Natural killer cell (primary cell): ENCODE results near the gene GKN2. TPM values are rescaled to one million over a fixed set of nuclear protein-coding genes. Genes with fewer than 3 reads are reported as not detected.

ENCODE experiments used
- ATAC-seq, 3 donors: fragments of 150-1000 bp in 2 of 3; fragments of 200-7000 bp in 1 of 3; cut with Tn5 transposase; 1 replicate in 1 of 3; 2 replicates in 2 of 3; pipeline ENCODE4 v1.10.0; 2021; ENCODE audit warnings: mild to moderate bottlenecking in 2 of 3, moderate library complexity in 2 of 3
- DNase-seq, 2 donors: peaks; one replicate each; pipeline versions ENCODE4 v3.0.0 to v3.0.0-alpha.2; 2013 to 2021; ENCODE audit warnings: mixed read lengths in 1 of 2
- H3K27ac ChIP-seq: one replicate; pipeline ENCODE4 v1.5.1; 2013; ENCODE audit warnings: mild to moderate bottlenecking, low read length
- H3K27me3 ChIP-seq: one replicate; pipeline ENCODE4 v1.6.1; 2013; ENCODE audit warnings: low read length; ENCODE audit not compliant: control insufficient read depth, insufficient read depth
- H3K36me3 ChIP-seq: one replicate; pipeline ENCODE4 v1.6.1; 2013; ENCODE audit warnings: low read length; ENCODE audit not compliant: control insufficient read depth, insufficient read depth
- H3K4me1 ChIP-seq: one replicate; pipeline ENCODE4 v1.6.1; 2013; ENCODE audit warnings: low read length; ENCODE audit not compliant: control insufficient read depth, insufficient read depth
- H3K4me3 ChIP-seq: one replicate; pipeline ENCODE4 v1.5.1; 2013; ENCODE audit warnings: low read length
- H3K9me3 ChIP-seq: one replicate; pipeline ENCODE4 v1.6.1; 2013; ENCODE audit warnings: low read length; ENCODE audit not compliant: control insufficient read depth, insufficient read depth
- H3K27ac Mint-ChIP-seq, 2 donors: one replicate each; pipeline ENCODE4 v1.8.0; 2022; ENCODE audit warnings: mild to moderate bottlenecking in 2 of 2, mixed read lengths in 2 of 2, moderate library complexity in 1 of 2
- H3K27me3 Mint-ChIP-seq, 2 donors: one replicate each; pipeline ENCODE4 v1.8.0; 2022; ENCODE audit warnings: low read depth in 2 of 2, mixed read lengths in 2 of 2
- H3K36me3 Mint-ChIP-seq: one replicate; pipeline ENCODE4 v1.8.0; 2022; ENCODE audit warnings: mixed read lengths
- H3K4me1 Mint-ChIP-seq, 2 donors: one replicate each; pipeline ENCODE4 v1.8.0; 2022; ENCODE audit warnings: mixed read lengths in 2 of 2
- H3K4me3 Mint-ChIP-seq: one replicate; pipeline ENCODE4 v1.8.0; 2022; ENCODE audit warnings: mild to moderate bottlenecking, moderate library complexity, mixed read lengths
- H3K9me3 Mint-ChIP-seq, 2 donors: one replicate each; pipeline ENCODE4 v1.8.0; 2022; ENCODE audit warnings: mixed read lengths in 2 of 2
- CTCF ChIP-seq: fragments of 200-600 bp; IDR thresholded peaks from one replicate; pipeline ENCODE4 v1.8.0; 2022; ENCODE audit warnings: antibody characterized with exemption
- WGBS: methylation state at CpG from one replicate; pipeline ENCODE4 v1.1.7; 2013; ENCODE audit warnings: missing lambda C conversion rate; ENCODE audit not compliant: insufficient coverage; 5-methylcytosine and 5-hydroxymethylcytosine counted together
- intact Hi-C: fragments of 100-400 bp; cut with micrococcal nuclease; formaldehyde crosslinking; loops from one replicate; pipeline ENCODE4 v1.14.2; 2022
- total RNA-seq, 4 donors: library from RNA; stranded (reverse); fragments of 120-200 nt in 1 of 4; gene quantifications; one replicate each; pipeline versions ENCODE4 v1.2.3 to v1.2.4, GENCODE V29; 2013 to 2022

The GKN2 gene
- total RNA-seq, 3 donors from 2014 or later (not counting 1 experiment from before 2014, with no cell fraction given): not detected

GRCh38 chr2:68915393-68915792 lies 37.3 kb downstream of the GKN2 start:
- H3K27me3 Mint-ChIP-seq: no peaks in the 10 kb centered on the region
- Histone ChIP-seq H3K36me3 (no peaks in the 10 kb centered on the region), H3K9me3 (no peaks in the 10 kb centered on the region), H3K27ac (no peak overlapping the region), H3K4me1 (peaks cover 21% of the 10 kb centered on the region), H3K4me3 (no peak overlapping the region), H3K27me3 (no peaks in the 10 kb centered on the region)
- TF ChIP-seq CTCF: no peak
- intact Hi-C loops: loop anchor here (10.0 kb wide), 1 partner anchor 311 kb away; no protein-coding TSS in a partner anchor
- no peak overlapping the region for H3K4me3 Mint-ChIP-seq
- H3K36me3 Mint-ChIP-seq: no peaks in the 10 kb centered on the region
- DNase-seq (no peak), ATAC-seq (peak in 2 of 3 donors; percentile 41 to 55)
- WGBS: 59% methylated on average over 4 of the region's 4 CpGs
- H3K9me3 Mint-ChIP-seq: no peaks in the 10 kb centered on the region
- peak overlapping the region; percentile 4 to 10 for H3K27ac Mint-ChIP-seq
- H3K4me1 Mint-ChIP-seq: no peaks in the 10 kb centered on the region

GRCh38 chr2:68913359-68913758 lies 39.3 kb downstream of the GKN2 start:
- H3K36me3 Mint-ChIP-seq: no peaks in the 10 kb centered on the region
- DNase-seq (no peak), ATAC-seq (no peak)
- no peak overlapping the region for H3K27ac ChIP-seq
- H3K27me3 Mint-ChIP-seq: no peaks in the 10 kb centered on the region
- no peak for TF ChIP-seq CTCF
- no peak overlapping the region for H3K4me3 ChIP-seq
- intact Hi-C loops: loop anchor here (10.0 kb wide), 1 partner anchor 309 kb away; no protein-coding TSS in a partner anchor
- no peaks in the 10 kb centered on the region for H3K36me3 ChIP-seq
- peaks cover 15% of the 10 kb centered on the region in 2 donors for H3K4me1 Mint-ChIP-seq
- H3K27ac Mint-ChIP-seq: no peak overlapping the region
- no peaks in the 10 kb centered on the region for H3K9me3 ChIP-seq
- no peaks in the 10 kb centered on the region for H3K27me3 ChIP-seq
- peaks cover 34% of the 10 kb centered on the region for H3K4me1 ChIP-seq
- no CpG with 5 or more reads among the region's 3 CpGs for WGBS
- H3K4me3 Mint-ChIP-seq: no peak overlapping the region
- no peaks in the 10 kb centered on the region for H3K9me3 Mint-ChIP-seq

GRCh38 chr2:68912732-68913131 lies 40.0 kb downstream of the GKN2 start:
- DNase-seq (peak; percentile 31 to 66), ATAC-seq (peak in 1 of 3 donors; percentile 59)
- no peak for TF ChIP-seq CTCF
- no peaks in the 10 kb centered on the region for H3K9me3 Mint-ChIP-seq
- H3K27me3 Mint-ChIP-seq: no peaks in the 10 kb centered on the region
- no peaks in the 10 kb centered on the region for H3K27me3 ChIP-seq
- H3K36me3 ChIP-seq: no peaks in the 10 kb centered on the region
- intact Hi-C loops: loop anchor here (10.0 kb wide), 1 partner anchor 308 kb away; no protein-coding TSS in a partner anchor
- H3K27ac Mint-ChIP-seq: no peak overlapping the region
- no peak overlapping the region for H3K4me3 ChIP-seq
- H3K27ac ChIP-seq: no peak overlapping the region
- H3K36me3 Mint-ChIP-seq: no peaks in the 10 kb centered on the region
- H3K4me1 ChIP-seq: peaks cover 40% of the 10 kb centered on the region
- WGBS: 2% methylated on average over 2 of the region's 2 CpGs
- H3K4me1 Mint-ChIP-seq: peaks cover 21% of the 10 kb centered on the region in 2 donors
- H3K4me3 Mint-ChIP-seq: no peak overlapping the region
- no peaks in the 10 kb centered on the region for H3K9me3 ChIP-seq

GRCh38 chr2:68912111-68912510 lies 40.6 kb downstream of the GKN2 start:
- Mint-ChIP-seq H3K27me3 (no peaks in the 10 kb centered on the region), H3K36me3 (no peaks in the 10 kb centered on the region), H3K4me1 (peaks cover 25% of the 10 kb centered on the region in 2 donors), H3K4me3 (no peak overlapping the region), H3K9me3 (no peaks in the 10 kb centered on the region), H3K27ac (no peak overlapping the region)
- 93% methylated on average over 3 of the region's 3 CpGs for WGBS
- Histone ChIP-seq H3K27me3 (no peaks in the 10 kb centered on the region), H3K36me3 (no peaks in the 10 kb centered on the region), H3K9me3 (no peaks in the 10 kb centered on the region), H3K27ac (no peak overlapping the region), H3K4me3 (no peak overlapping the region), H3K4me1 (peaks cover 43% of the 10 kb centered on the region)
- no peak for TF ChIP-seq CTCF
- ATAC-seq (no peak), DNase-seq (no peak)
- intact Hi-C loops: loop anchor here (10.0 kb wide), 1 partner anchor 307 kb away; no protein-coding TSS in a partner anchor
